ENCODE data around the gene ZCCHC7. TPM values are rescaled to one million over a fixed set of nuclear protein-coding genes. Genes with fewer than 3 reads are reported as not detected.

Gene ZCCHC7
- polyA plus RNA-seq, 3 donors: 8.7 to 12.9 (median 12.5) TPM

- Histone ChIP-seq H3K79me2 (ENCODE audit: insufficient read depth, low read length) (peaks cover 33% of the 10 kb centered on the region), H3K9me3 (replicated peaks in 1 of 2; ENCODE audit: control insufficient read depth in 1 of 2, insufficient read depth in 1 of 2, low read length in 2 of 2) (no peaks in the 10 kb centered on the region), H3K36me3 (replicated peaks in 1 of 2; ENCODE audit: control insufficient read depth in 1 of 2, insufficient read depth in 2 of 2, low read length in 2 of 2) (peaks cover 16 to 33% of the 10 kb centered on the region in 2 donors), H3K9ac (ENCODE audit: insufficient read depth, low read length, poor library complexity, severe bottlenecking) (no peak overlapping the region), H4K20me1 (ENCODE audit: insufficient read depth, low read length) (peaks cover 18% of the 10 kb centered on the region), H3K27ac (ENCODE audit: low read depth in 1 of 2, low read length in 2 of 2) (peak overlapping the region in 1 of 2 donors; percentile 18), H2AFZ (ENCODE audit: insufficient read depth, low read depth, low read length, poor library complexity, severe bottlenecking) (no peak overlapping the region), H3K27me3 (ENCODE audit: control insufficient read depth in 2 of 2, insufficient read depth in 2 of 2, low read length in 2 of 2) (no peaks in the 10 kb centered on the region), H3K4me2 (replicated peaks; ENCODE audit: extremely low read depth, low read length, poor library complexity, severe bottlenecking) (no peak overlapping the region), H3K4me1 (ENCODE audit: control insufficient read depth in 1 of 2, insufficient read depth in 2 of 2, low read length in 2 of 2) (peaks cover 0 to 5% of the 10 kb centered on the region in 2 donors), H3K4me3 (replicated peaks in 1 of 3; ENCODE audit: low read depth in 2 of 3, low read length in 3 of 3) (no peak overlapping the region)
- no peak for DNase-seq
- H3K9me3 Mint-ChIP-seq: no peaks in the 10 kb centered on the region
- no peak for TF ChIP-seq CTCF (IDR thresholded peaks at IDR 0.05)
- WGBS (ENCODE audit: insufficient coverage): 97% methylated on average over 3 of the region's 3 CpGs
- peaks cover 6 to 10% of the 10 kb centered on the region in 2 donors for H3K36me3 Mint-ChIP-seq
- peaks cover 6% of the 10 kb centered on the region for H3K4me1 Mint-ChIP-seq
- intact Hi-C loops (cut with micrococcal nuclease): loop anchor here (10.0 kb wide), 3 partner anchors 68 to 468 kb away; partner anchors contain the start of genes POLR1E (in 1 of the 2) and TOMM5 (in 1 of the 2)
- H3K4me3 Mint-ChIP-seq: no peak overlapping the region
- H3K27ac Mint-ChIP-seq: no peak overlapping the region
- no peaks in the 10 kb centered on the region for H3K27me3 Mint-ChIP-seq (ENCODE audit: low read depth in 3 of 3)
Observed at GRCh38 chr9:37127018-37127417, 6.6 kb downstream of the ZCCHC7 start.

GRCh38 chr9:37128051-37128450, 7.7 kb downstream of the ZCCHC7 start:
- Histone ChIP-seq H3K4me1 (ENCODE audit: control insufficient read depth in 1 of 2, insufficient read depth in 2 of 2, low read length in 2 of 2) (peaks cover 0 to 5% of the 10 kb centered on the region in 2 donors), H3K79me2 (ENCODE audit: insufficient read depth, low read length) (peaks cover 23% of the 10 kb centered on the region), H3K27ac (ENCODE audit: low read depth in 1 of 2, low read length in 2 of 2) (no peak overlapping the region), H3K4me2 (replicated peaks; ENCODE audit: extremely low read depth, low read length, poor library complexity, severe bottlenecking) (no peak overlapping the region), H3K9ac (ENCODE audit: insufficient read depth, low read length, poor library complexity, severe bottlenecking) (no peak overlapping the region), H3K9me3 (replicated peaks in 1 of 2; ENCODE audit: control insufficient read depth in 1 of 2, insufficient read depth in 1 of 2, low read length in 2 of 2) (no peaks in the 10 kb centered on the region), H3K4me3 (replicated peaks in 1 of 3; ENCODE audit: low read depth in 2 of 3, low read length in 3 of 3) (no peak overlapping the region), H3K36me3 (replicated peaks in 1 of 2; ENCODE audit: control insufficient read depth in 1 of 2, insufficient read depth in 2 of 2, low read length in 2 of 2) (peaks cover 16 to 42% of the 10 kb centered on the region in 2 donors), H3K27me3 (ENCODE audit: control insufficient read depth in 2 of 2, insufficient read depth in 2 of 2, low read length in 2 of 2) (no peaks in the 10 kb centered on the region), H4K20me1 (ENCODE audit: insufficient read depth, low read length) (peaks cover 18% of the 10 kb centered on the region), H2AFZ (ENCODE audit: insufficient read depth, low read depth, low read length, poor library complexity, severe bottlenecking) (no peak overlapping the region)
- H3K9me3 Mint-ChIP-seq: no peaks in the 10 kb centered on the region
- H3K36me3 Mint-ChIP-seq: peaks cover 12 to 17% of the 10 kb centered on the region in 2 donors
- TF ChIP-seq CTCF (IDR thresholded peaks at IDR 0.05): no peak
- no peak overlapping the region for H3K27ac Mint-ChIP-seq
- intact Hi-C loops (cut with micrococcal nuclease): loop anchor here (10.0 kb wide), 3 partner anchors 67 to 467 kb away; partner anchors contain the start of genes POLR1E (in 1 of the 2) and TOMM5 (in 1 of the 2)
- no peaks in the 10 kb centered on the region for H3K27me3 Mint-ChIP-seq (ENCODE audit: low read depth in 3 of 3)
- 74% methylated on average over 3 of the region's 3 CpGs for WGBS (ENCODE audit: insufficient coverage)
- H3K4me1 Mint-ChIP-seq: peaks cover 6% of the 10 kb centered on the region
- H3K4me3 Mint-ChIP-seq: no peak overlapping the region
- no peak for DNase-seq
